Uterus (tissue), 2 donors: ENCODE measurements around the gene CIP2A.

ENCODE experiments used
- CTCF ChIP-seq, 4 experiments: fragments of 200-600 bp in 2 of 4; fragments of 450-650 bp in 2 of 4; sonication (generic) in 2 of 4; IDR thresholded peaks; one replicate each; pipeline ENCODE4 v1.5.1; 2016 to 2019; ENCODE audit warnings: antibody characterized with exemption in 4 of 4, mild to moderate bottlenecking in 2 of 4, moderate library complexity in 1 of 4
- POLR2A ChIP-seq, 2 donors: fragments of 450-650 bp; IDR thresholded peaks; one replicate each; pipeline ENCODE4 v1.6.1; 2016; ENCODE audit warnings: antibody characterized with exemption in 2 of 2, mild to moderate bottlenecking in 1 of 2, moderate library complexity in 1 of 2

GRCh38 chr3:108629974-108630373 is 40.7 kb upstream of the CIP2A start:
- TF ChIP-seq CTCF (IDR thresholded peaks at IDR 0.05) (no peak), POLR2A (IDR thresholded peaks at IDR 0.05) (no peak)
